ENCODE data around the gene FILIP1. TPM values are rescaled to one million over a fixed set of nuclear protein-coding genes. Genes with fewer than 3 reads are reported as not detected.

Gene FILIP1
- total and polyA plus RNA-seq, 2 of the 8 experiments (the other 6 are each of a cell fraction or from before 2014, with no cell fraction given): 2.4 to 5.7 TPM

DNA sequence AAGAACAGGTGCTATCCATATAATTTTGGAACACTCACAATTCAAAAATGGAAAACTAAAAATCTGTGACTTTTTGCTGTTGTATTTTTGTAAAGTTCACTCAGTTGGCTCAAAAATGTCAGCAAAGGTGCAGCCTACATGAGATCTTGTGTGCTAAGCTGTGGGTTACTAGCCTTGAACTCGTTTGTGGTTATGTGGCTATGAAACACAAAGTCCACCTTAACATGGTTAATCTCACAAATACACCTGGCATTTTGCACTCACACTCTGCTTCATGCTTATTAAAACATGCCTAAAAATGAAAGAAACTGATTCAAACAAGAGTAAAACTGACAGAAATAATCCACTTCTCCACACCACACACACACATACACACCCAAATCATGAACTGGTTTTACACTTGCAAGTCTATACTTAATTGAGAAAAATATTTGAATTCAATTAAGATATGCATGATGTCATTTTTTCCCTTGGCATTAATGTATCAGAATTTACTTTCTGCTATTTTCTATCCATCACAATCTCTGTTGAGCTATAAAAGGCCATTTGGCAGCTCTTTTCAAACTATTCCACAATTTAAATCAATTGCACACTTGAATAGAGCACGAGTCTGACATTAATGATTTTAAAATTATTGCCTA is 186.1 kb downstream of the FILIP1 start:
- Histone ChIP-seq H4K5ac (ENCODE audit: insufficient read length, low read depth, low read length) (no peak overlapping the region), H3K79me2 (ENCODE audit: control insufficient read depth in 1 of 2, insufficient read depth in 2 of 2, low read length in 2 of 2) (no peaks in the 10 kb centered on the region), H3K4me3 (ENCODE audit: extremely low read depth in 1 of 4, insufficient read depth in 2 of 4, low read depth in 3 of 4, low read length in 4 of 4) (no peak overlapping the region), H4K8ac (ENCODE audit: extremely low read depth, insufficient read depth, low read length) (no peak overlapping the region), H2BK120ac (replicated peaks; ENCODE audit: low read depth, low read length) (no peak overlapping the region), H4K20me1 (replicated peaks in 1 of 2; ENCODE audit: control insufficient read depth in 1 of 2, insufficient read depth in 2 of 2, low read length in 2 of 2) (no peaks in the 10 kb centered on the region), H4K91ac (replicated peaks; ENCODE audit: insufficient read length, low read length) (no peak overlapping the region), H3K23ac (ENCODE audit: insufficient read length) (no peak overlapping the region), H3K27ac (ENCODE audit: low read depth, low read length) (no peak overlapping the region), H2BK12ac (ENCODE audit: low read depth, low read length) (no peak overlapping the region), H2AK5ac (ENCODE audit: low read depth, low read length) (no peak overlapping the region), H3K9ac (replicated peaks in 1 of 4; ENCODE audit: extremely low read depth in 1 of 4, low read depth in 3 of 4, low read length in 3 of 4) (no peak overlapping the region), H3K4me1 (replicated peaks in 1 of 4; ENCODE audit: control insufficient read depth in 3 of 4, insufficient read depth in 4 of 4, low read length in 3 of 4) (peaks cover 2 to 7% (median 5%) of the 10 kb centered on the region in 4 experiments; a peak in 4 of 7 replicates), H2BK20ac (ENCODE audit: low read length) (no peak overlapping the region), H3K27me3 (replicated peaks in 1 of 4; ENCODE audit: control insufficient read depth in 3 of 4, extremely low read depth in 1 of 4, insufficient read depth in 3 of 4, low read length in 3 of 4) (no peaks in the 10 kb centered on the region), H3K18ac (ENCODE audit: extremely low read depth, low read length) (no peak overlapping the region), H3K9me3 (ENCODE audit: insufficient read depth in 2 of 2, low read depth in 1 of 2, low read length in 1 of 2) (no peaks in the 10 kb centered on the region), H2BK5ac (ENCODE audit: low read depth, low read length) (no peak overlapping the region), H3K36me3 (ENCODE audit: control insufficient read depth in 2 of 4, insufficient read depth in 4 of 4, low read length in 3 of 4) (no peaks in the 10 kb centered on the region), H3K4ac (replicated peaks; ENCODE audit: insufficient read length, low read depth, low read length) (no peak overlapping the region), H3K79me1 (ENCODE audit: low read depth, low read length) (no peaks in the 10 kb centered on the region), H3K56ac (replicated peaks; ENCODE audit: insufficient read length, low read depth, low read length) (no peak overlapping the region), H2BK15ac (ENCODE audit: low read length) (no peak overlapping the region), H3K23me2 (ENCODE audit: low read depth, low read length) (no peaks in the 10 kb centered on the region; the same call in 1 of the 2 replicates), H3K4me2 (ENCODE audit: insufficient read depth in 1 of 2, low read depth in 2 of 2, low read length in 2 of 2) (no peak overlapping the region), H2AFZ (ENCODE audit: low read length) (no peak overlapping the region), H3K14ac (ENCODE audit: insufficient read length) (no peak overlapping the region)
- TF ChIP-seq BRCA1 (IDR thresholded peaks at IDR 0.05; ENCODE audit: low read depth, low read length) (no peak), CBX8 (IDR thresholded peaks at IDR 0.05; ENCODE audit: borderline replicate concordance, low read depth, low read length) (no peak), CEBPB (IDR thresholded peaks at IDR 0.05; ENCODE audit: low read depth, low read length) (no peak), NANOG (IDR thresholded peaks at IDR 0.05; ENCODE audit: insufficient read depth, low read depth, low read length, poor library complexity, severe bottlenecking) (no peak), BCL11A (IDR thresholded peaks at IDR 0.05; ENCODE audit: low read depth in 2 of 2, low read length in 2 of 2) (no peak), SIX5 (IDR thresholded peaks at IDR 0.05; ENCODE audit: low read depth, low read length) (no peak), FOSL1 (IDR thresholded peaks at IDR 0.05; ENCODE audit: insufficient read depth, low read depth, low read length) (no peak), SUZ12 (IDR thresholded peaks at IDR 0.05; ENCODE audit: low read length) (no peak), TAF7 (optimal IDR thresholded peaks at IDR 0.05; ENCODE audit: borderline replicate concordance, low read depth, low read length) (no peak), HDAC6 (IDR thresholded peaks at IDR 0.05; ENCODE audit: low read depth, low read length) (no peak), MAFK (IDR thresholded peaks at IDR 0.05; ENCODE audit: low read depth, low read length) (no peak), EP300 (IDR thresholded peaks at IDR 0.05; ENCODE audit: borderline replicate concordance in 1 of 2, low read depth in 2 of 2, low read length in 2 of 2) (no peak)
- 89% methylated on average over 2 of the region's 2 CpGs; no CpG with 5 or more reads in 1 of the 2 experiments for WGBS, 2 experiments (ENCODE audit: extremely low coverage in 1 of 2, insufficient coverage in 1 of 2, insufficient read length in 1 of 2, insufficient replicate concordance in 2 of 2, low coverage in 1 of 2, low lambda C conversion rate in 2 of 2, missing lambda C conversion rate in 1 of 2)
- DNase-seq (ENCODE audit: low read depth in 1 of 2, low spot score in 2 of 2) (no peak), FAIRE-seq (no peak)
- POLR2A ChIA-PET (ENCODE audit: partially characterized antibody): no interaction called here
- CTCF ChIA-PET (ENCODE audit: partially characterized antibody): interaction anchor here (1.1 to 1.4 kb wide), 4 partner anchors 37 to 52 kb away, joined by 3 to 5 read pairs (median 3); no protein-coding TSS in a partner anchor

Measured in H1 (cell line).